GM12878 (cell line): ENCODE results near the gene DUOXA2. TPM values are rescaled to one million over a fixed set of nuclear protein-coding genes. Genes with fewer than 3 reads are reported as not detected.

Experiments
- ATAC-seq: fragments of 200-7000 bp; cut with Tn5 transposase; 3 replicates; pipeline ENCODE4 v1.9.1; 2020; ENCODE audit warnings: mild to moderate bottlenecking, moderate library complexity
- BruUV-seq: library from RNA; stranded (reverse); fragments of 400-500 nt; replicated peaks from 2 replicates; lab custom pipeline; 2021; lab: Mats Ljungman, UMichigan
- CTCF ChIA-PET: fragments of 300-600 bp; sonication (Branson Sonifier 250); formaldehyde crosslinking; extraction: SDS; loops from one replicate; lab custom pipeline; 2021; ENCODE audit warnings: inconsistent platforms; lab: Yijun Ruan, JAX
- POLR2A ChIA-PET: fragments of 350-600 bp; formaldehyde crosslinking; extraction: SDS; loops from one replicate; lab custom pipeline; 2021; ENCODE audit warnings: inconsistent platforms; lab: Charles Lee
- RAD21 ChIA-PET: fragments of 300-600 bp; sonication (Branson Sonifier 250); formaldehyde crosslinking; loops from one replicate; lab custom pipeline; 2023; ENCODE audit warnings: antibody characterized with exemption; ENCODE audit not compliant: unreplicated experiment; lab: Charles Lee
- SMC1A ChIA-PET: fragments of 300-600 bp; sonication (Branson Sonifier 250); formaldehyde crosslinking; loops from one replicate; lab custom pipeline; 2023; ENCODE audit not compliant: unreplicated experiment, uncharacterized antibody; lab: Charles Lee
- DNase-seq: peaks from one replicate; pipeline ENCODE4 v3.0.0-alpha.2; 2011; ENCODE audit warnings: low read depth, low spot score
- FAIRE-seq: peaks from 3 replicates; lab custom pipeline; 2011; peaks lifted over from hg19 to GRCh38; lab: Jason Lieb, UNC
- H2AFZ ChIP-seq: 2 replicates; pipeline ENCODE4 v1.6.0; 2011; ENCODE audit warnings: low read depth, low read length, control low read depth; ENCODE audit not compliant: control insufficient read depth
- H3K27ac ChIP-seq: 2 replicates; pipeline ENCODE4 v1.5.1; 2011; ENCODE audit warnings: control low read depth; ENCODE audit not compliant: control insufficient read depth, insufficient read depth
- H3K27me3 ChIP-seq, 2 experiments: replicated peaks in 1 of 2; 2 replicates each; pipeline versions ENCODE4 v1.6.0 to v1.6.1; 2011; ENCODE audit warnings: low read length in 1 of 2; ENCODE audit not compliant: control insufficient read depth in 2 of 2, insufficient read depth in 2 of 2
- H3K36me3 ChIP-seq, 2 experiments: 2 replicates each; pipeline ENCODE4 v1.5.1; 2011; ENCODE audit warnings: low read length in 1 of 2; ENCODE audit not compliant: control insufficient read depth in 2 of 2, insufficient read depth in 2 of 2
- H3K4me1 ChIP-seq: 2 replicates; pipeline ENCODE4 v1.6.1; 2011; ENCODE audit warnings: mild to moderate bottlenecking, low read length, moderate library complexity, mixed read lengths; ENCODE audit not compliant: control insufficient read depth, insufficient read depth
- H3K4me2 ChIP-seq: 2 replicates; pipeline ENCODE4 v1.6.0; 2011; ENCODE audit warnings: control low read depth; ENCODE audit not compliant: control insufficient read depth, insufficient read depth
- H3K4me3 ChIP-seq: fragments of 200-600 bp; sonication (generic); 2 replicates; pipeline ENCODE4 v1.5.1; 2016
- H3K79me2 ChIP-seq: 2 replicates; pipeline ENCODE4 v1.6.0; 2011; ENCODE audit warnings: low read length; ENCODE audit not compliant: control insufficient read depth, insufficient read depth
- H3K9ac ChIP-seq: 2 replicates; pipeline ENCODE4 v1.8.0; 2011; ENCODE audit warnings: low read length, control low read depth, mixed read lengths; ENCODE audit not compliant: control insufficient read depth, insufficient read depth
- H3K9me3 ChIP-seq: replicated peaks from 3 replicates; pipeline ENCODE4 v1.5.1; 2011; ENCODE audit warnings: mild to moderate bottlenecking, low read length; ENCODE audit not compliant: control insufficient read depth, insufficient read depth
- H4K20me1 ChIP-seq: 2 replicates; pipeline ENCODE4 v1.6.0; 2011; ENCODE audit not compliant: control insufficient read depth, insufficient read depth
- BRCA1 ChIP-seq: IDR thresholded peaks from 2 replicates; pipeline ENCODE4 v1.6.1; 2011; ENCODE audit warnings: low read depth, low read length, improper control_type of control experiment
- CEBPB ChIP-seq, 2 experiments: fragments of 150-350 bp in 1 of 2; IDR thresholded peaks; 2 replicates each; pipeline ENCODE4 v1.6.1; 2012 to 2014; ENCODE audit warnings: low read depth in 2 of 2, low read length in 2 of 2, borderline replicate concordance in 1 of 2, inconsistent platforms in 1 of 2
- EP300 ChIP-seq, 2 experiments: fragments of 150-350 bp in 1 of 2; IDR thresholded peaks; 2 replicates each; pipeline ENCODE4 v1.6.1; 2011 to 2012; ENCODE audit warnings: low read depth in 2 of 2, low read length in 2 of 2, borderline replicate concordance in 1 of 2, improper control_type of control experiment in 1 of 2, inconsistent platforms in 1 of 2; ENCODE audit not compliant: control insufficient read depth in 1 of 2
- HCFC1 ChIP-seq: fragments of 150-350 bp; IDR thresholded peaks from 2 replicates; pipeline ENCODE4 v1.6.1; 2014; ENCODE audit warnings: low read length
- JUNB ChIP-seq: IDR thresholded peaks from 2 replicates; pipeline ENCODE4 v1.6.1; 2016; ENCODE audit warnings: antibody characterized with exemption, mild to moderate bottlenecking
- MEF2B ChIP-seq: fragments of 450-650 bp; IDR thresholded peaks from 2 replicates; pipeline ENCODE4 v1.6.1; 2018; ENCODE audit warnings: mild to moderate bottlenecking, moderate library complexity; ENCODE audit not compliant: partially characterized antibody, poor library complexity, severe bottlenecking
- MXI1 ChIP-seq: fragments of 150-350 bp; IDR thresholded peaks from 2 replicates; pipeline ENCODE4 v1.6.1; 2011; ENCODE audit warnings: low read depth, mild to moderate bottlenecking, inconsistent platforms, low read length, improper control_type of control experiment
- NR2C2 ChIP-seq: IDR thresholded peaks from 2 replicates; pipeline ENCODE4 v1.6.1; 2011; ENCODE audit warnings: borderline replicate concordance, low read depth; ENCODE audit not compliant: control insufficient read depth, insufficient read length
- PKNOX1 ChIP-seq: fragments of 450-650 bp; IDR thresholded peaks from 2 replicates; pipeline ENCODE4 v1.6.1; 2016; ENCODE audit warnings: mild to moderate bottlenecking
- SMC3 ChIP-seq: IDR thresholded peaks from 2 replicates; pipeline ENCODE4 v1.6.1; 2011; ENCODE audit warnings: low read length, improper control_type of control experiment, borderline replicate concordance
- SPI1 ChIP-seq: IDR thresholded peaks from 2 replicates; pipeline ENCODE4 v1.6.1; 2011; ENCODE audit warnings: low read depth, mild to moderate bottlenecking, low read length, moderate library complexity, borderline replicate concordance; ENCODE audit not compliant: insufficient read depth
- STAT3 ChIP-seq: IDR thresholded peaks from 2 replicates; pipeline ENCODE4 v1.6.1; 2011; ENCODE audit warnings: low read depth, low read length, improper control_type of control experiment
- TARDBP ChIP-seq: IDR thresholded peaks from 2 replicates; pipeline ENCODE4 v1.6.1; 2016; ENCODE audit warnings: borderline replicate concordance
- YY1 ChIP-seq: IDR thresholded peaks from 2 replicates; pipeline ENCODE4 v1.6.1; 2011; ENCODE audit warnings: low read depth, mild to moderate bottlenecking, low read length
- ZZZ3 ChIP-seq: IDR thresholded peaks from 2 replicates; pipeline ENCODE4 v1.6.1; 2011; ENCODE audit warnings: low read depth; ENCODE audit not compliant: control insufficient read depth, insufficient read length
- in situ Hi-C: fragments of 300-500 bp; cut with MboI; formaldehyde crosslinking; loops from 9 replicates; pipeline ENCODE4 v1.14.3; 2018; ENCODE audit warnings: mixed read lengths
- intact Hi-C: fragments of 100-400 bp; cut with micrococcal nuclease; formaldehyde crosslinking; loops from one replicate; pipeline ENCODE4 v1.14.2; 2022; ENCODE audit not compliant: unreplicated experiment
- polyA plus RNA-seq, 11 experiments: library from polyadenylated mRNA; depleted of rRNA in 4 of 11; unstranded in 6 of 11; stranded (reverse) in 5 of 11; fragments of >200 nt; fragmentation: Nextera tagmentation in 4 of 11; fragmentation: Illumina TruSeq in 1 of 11; extraction: Ambion mirVana in 4 of 11; extraction: Trizol in 1 of 11; gene quantifications; 1 replicate in 1 of 11; 2 replicates in 10 of 11; pipeline versions ENCODE4 v1.2.1 to v1.2.3, GENCODE V29; 2011 to 2016; ENCODE audit warnings: inconsistent platforms in 2 of 11, missing spikeins in 2 of 11, low read depth in 1 of 11
- total RNA-seq, 4 experiments: library from RNA; depleted of rRNA in 3 of 4; stranded (reverse); fragments of >200 nt in 3 of 4; fragmentation: Illumina TruSeq in 1 of 4; extraction: Trizol in 1 of 4; gene quantifications; 2 replicates each; pipeline versions ENCODE4 v1.2.1 to v1.2.3, GENCODE V29; 2013 to 2021
- TF ChIP-seq, protein P1 (sequence below): fragments of 450-650 bp; formaldehyde crosslinking; IDR thresholded peaks from 2 replicates; pipeline ENCODE4 v1.4.0; 2022; ENCODE audit warnings: mild to moderate bottlenecking, moderate library complexity
- TF ChIP-seq, protein P2 (sequence below): IDR thresholded peaks from 2 replicates; pipeline ENCODE4 v1.6.1; 2011; ENCODE audit warnings: low read depth, mild to moderate bottlenecking, low read length, moderate library complexity, borderline replicate concordance; ENCODE audit errors: extremely low read depth
- TF ChIP-seq, protein P3 (sequence below): IDR thresholded peaks from 2 replicates; pipeline ENCODE4 v1.6.1; 2012; ENCODE audit warnings: low read depth, low read length, improper control_type of control experiment

The DUOXA2 gene
- total and polyA plus RNA-seq, 10 of the 15 experiments (the other 5 are each of a cell fraction or from before 2014, with no cell fraction given), result not detected

GRCh38 chr15:45083223-45083622 is 30.9 kb upstream of the DUOXA2 start:
- Histone ChIP-seq H3K4me3 (no peak overlapping the region), H3K27me3 (no peaks in the 10 kb centered on the region), H3K9ac (no peak overlapping the region), H3K79me2 (no peaks in the 10 kb centered on the region), H3K9me3 (no peaks in the 10 kb centered on the region), H3K4me2 (no peak overlapping the region), H4K20me1 (no peaks in the 10 kb centered on the region), H3K27ac (no peak overlapping the region), H3K36me3 (no peaks in the 10 kb centered on the region), H2AFZ (no peak overlapping the region), H3K4me1 (no peaks in the 10 kb centered on the region)
- TF ChIP-seq YY1 (no peak), MEF2B (no peak), MXI1 (no peak), NR2C2 (no peak), EP300 (IDR thresholded peaks at IDR 0.05; ENCODE audit: borderline replicate concordance in 1 of 2, control insufficient read depth in 1 of 2, low read depth in 2 of 2, low read length in 2 of 2) (no peak), PKNOX1 (no peak), BRCA1 (no peak), SMC3 (no peak), STAT3 (no peak), CEBPB (IDR thresholded peaks at IDR 0.05; ENCODE audit: borderline replicate concordance in 1 of 2, low read depth in 2 of 2, low read length in 2 of 2) (no peak), ZZZ3 (no peak), HCFC1 (no peak), JUNB (no peak), SPI1 (no peak), TARDBP (no peak)
- TF ChIP-seq, protein P1, sequence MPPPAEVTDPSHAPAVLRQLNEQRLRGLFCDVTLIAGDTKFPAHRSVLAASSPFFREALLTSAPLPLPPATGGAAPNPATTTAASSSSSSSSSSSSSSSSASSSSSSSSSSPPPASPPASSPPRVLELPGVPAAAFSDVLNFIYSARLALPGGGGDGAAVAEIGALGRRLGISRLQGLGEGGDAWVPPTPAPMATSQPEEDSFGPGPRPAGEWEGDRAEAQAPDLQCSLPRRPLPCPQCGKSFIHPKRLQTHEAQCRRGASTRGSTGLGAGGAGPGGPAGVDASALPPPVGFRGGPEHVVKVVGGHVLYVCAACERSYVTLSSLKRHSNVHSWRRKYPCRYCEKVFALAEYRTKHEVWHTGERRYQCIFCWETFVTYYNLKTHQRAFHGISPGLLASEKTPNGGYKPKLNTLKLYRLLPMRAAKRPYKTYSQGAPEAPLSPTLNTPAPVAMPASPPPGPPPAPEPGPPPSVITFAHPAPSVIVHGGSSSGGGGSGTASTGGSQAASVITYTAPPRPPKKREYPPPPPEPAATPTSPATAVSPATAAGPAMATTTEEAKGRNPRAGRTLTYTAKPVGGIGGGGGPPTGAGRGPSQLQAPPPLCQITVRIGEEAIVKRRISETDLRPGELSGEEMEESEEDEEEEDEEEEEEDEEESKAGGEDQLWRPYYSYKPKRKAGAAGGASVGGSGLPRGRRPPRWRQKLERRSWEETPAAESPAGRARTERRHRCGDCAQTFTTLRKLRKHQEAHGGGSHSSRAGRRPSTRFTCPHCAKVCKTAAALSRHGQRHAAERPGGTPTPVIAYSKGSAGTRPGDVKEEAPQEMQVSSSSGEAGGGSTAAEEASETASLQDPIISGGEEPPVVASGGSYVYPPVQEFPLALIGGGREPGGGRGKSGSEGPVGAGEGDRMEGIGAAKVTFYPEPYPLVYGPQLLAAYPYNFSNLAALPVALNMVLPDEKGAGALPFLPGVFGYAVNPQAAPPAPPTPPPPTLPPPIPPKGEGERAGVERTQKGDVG, result no peak
- TF ChIP-seq, protein P2, sequence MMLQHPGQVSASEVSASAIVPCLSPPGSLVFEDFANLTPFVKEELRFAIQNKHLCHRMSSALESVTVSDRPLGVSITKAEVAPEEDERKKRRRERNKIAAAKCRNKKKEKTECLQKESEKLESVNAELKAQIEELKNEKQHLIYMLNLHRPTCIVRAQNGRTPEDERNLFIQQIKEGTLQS, result no peak
- TF ChIP-seq, protein P3, sequence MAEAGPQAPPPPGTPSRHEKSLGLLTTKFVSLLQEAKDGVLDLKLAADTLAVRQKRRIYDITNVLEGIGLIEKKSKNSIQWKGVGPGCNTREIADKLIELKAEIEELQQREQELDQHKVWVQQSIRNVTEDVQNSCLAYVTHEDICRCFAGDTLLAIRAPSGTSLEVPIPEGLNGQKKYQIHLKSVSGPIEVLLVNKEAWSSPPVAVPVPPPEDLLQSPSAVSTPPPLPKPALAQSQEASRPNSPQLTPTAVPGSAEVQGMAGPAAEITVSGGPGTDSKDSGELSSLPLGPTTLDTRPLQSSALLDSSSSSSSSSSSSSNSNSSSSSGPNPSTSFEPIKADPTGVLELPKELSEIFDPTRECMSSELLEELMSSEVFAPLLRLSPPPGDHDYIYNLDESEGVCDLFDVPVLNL, result no peak
- ChIA-PET CTCF (interaction anchor here (1.3 kb wide), 1 partner anchor 35 kb away, joined by 4 read pairs; no protein-coding TSS in a partner anchor), POLR2A (no interaction called here), SMC1A (no interaction called here), RAD21 (no interaction called here)
- no peak for FAIRE-seq
- intact Hi-C loops (no loop called here), in situ Hi-C loops (no loop called here)
- DNase-seq, result no peak
- BruUV-seq, result no TSS peak
- ATAC-seq, result no peak
